ENCODE measurements around the gene ZSWIM6. TPM values are rescaled to one million over a fixed set of nuclear protein-coding genes. Genes with fewer than 3 reads are reported as not detected.

Gene ZSWIM6
- polyA plus RNA-seq, 1 of the 3 experiments (the other 2 are of a cell fraction), result 7.4 TPM

- POLR2A ChIA-PET, result no interaction called here
- H3K4me3 ChIP-seq (ENCODE audit: low read depth in 2 of 2, low read length in 1 of 2), result no peak overlapping the region
- H3K9me3 ChIP-seq, result no peaks in the 10 kb centered on the region
- no peak overlapping the region for H3K27ac ChIP-seq (ENCODE audit: low read depth in 2 of 2, low read length in 1 of 2)
- no peak overlapping the region for H3K9ac ChIP-seq
- H3K36me3 ChIP-seq (replicated peaks in 1 of 2; ENCODE audit: control insufficient read depth in 1 of 2, insufficient read depth in 2 of 2, low read length in 1 of 2), result no peaks in the 10 kb centered on the region
- H3K4me2 ChIP-seq, result no peak overlapping the region
- H3F3A ChIP-seq (replicated peaks; ENCODE audit: insufficient read depth), result no peaks in the 10 kb centered on the region
- TF ChIP-seq CHD2 (IDR thresholded peaks at IDR 0.05; ENCODE audit: low read length, partially characterized antibody) (no peak), TEAD4 (IDR thresholded peaks at IDR 0.05; ENCODE audit: borderline replicate concordance, insufficient read depth) (no peak), GABPA (IDR thresholded peaks at IDR 0.05; ENCODE audit: low read depth) (no peak)
- H3K4me1 ChIP-seq (ENCODE audit: control insufficient read depth in 1 of 2, insufficient read depth in 2 of 2, low read depth in 1 of 2, low read length in 1 of 2), result peaks cover 0 to 2% of the 10 kb centered on the region in 2 experiments; a peak in 1 of 4 replicates
- H2AFZ ChIP-seq (ENCODE audit: low read depth), result no peak overlapping the region
- no peaks in the 10 kb centered on the region for H4K20me1 ChIP-seq (ENCODE audit: insufficient read depth)
- DNase-seq, result no peak
- no peaks in the 10 kb centered on the region for H3K9me2 ChIP-seq
- CTCF ChIA-PET, result interaction anchor here (1.1 kb wide), 1 partner anchor 9 kb away, joined by 3 read pairs; no protein-coding TSS in a partner anchor
- H3K27me3 ChIP-seq (ENCODE audit: insufficient read depth), result no peaks in the 10 kb centered on the region
- H3K79me2 ChIP-seq (ENCODE audit: insufficient read depth), result no peaks in the 10 kb centered on the region
- WGBS (ENCODE audit: low lambda C conversion rate), result 88% methylated on average over 5 of the region's 5 CpGs
Measured at GRCh38 chr5:61293873-61294272, 38.2 kb upstream of the ZSWIM6 start.

GRCh38 chr5:61295365-61295764 is 36.7 kb upstream of the ZSWIM6 start:
- H3F3A ChIP-seq (replicated peaks; ENCODE audit: insufficient read depth), result peaks cover under 1% of the 10 kb centered on the region
- H3K9me2 ChIP-seq, result no peaks in the 10 kb centered on the region
- ChIA-PET POLR2A (interaction anchor here (0.6 kb wide), 1 partner anchor 85 kb away, joined by 3 read pairs; no protein-coding TSS in a partner anchor), CTCF (interaction anchor here (1.4 kb wide), 1 partner anchor 14 kb away, joined by 4 read pairs; no protein-coding TSS in a partner anchor)
- H3K4me2 ChIP-seq, result no peak overlapping the region
- no peaks in the 10 kb centered on the region for H3K79me2 ChIP-seq (ENCODE audit: insufficient read depth)
- TF ChIP-seq RAD21 (IDR thresholded peaks at IDR 0.05; ENCODE audit: low read length) (no peak), TAF1 (IDR thresholded peaks at IDR 0.05; ENCODE audit: borderline replicate concordance, low read depth, low read length) (no peak), YY1 (IDR thresholded peaks at IDR 0.05; ENCODE audit: low read depth) (no peak), CHD2 (IDR thresholded peaks at IDR 0.05; ENCODE audit: low read length, partially characterized antibody) (no peak), SIN3A (IDR thresholded peaks at IDR 0.05; ENCODE audit: borderline replicate concordance, low read depth, low read length) (no peak), FOXJ3 (CRISPR knock-in tag; IDR thresholded peaks at IDR 0.05) (no peak), POLR2AphosphoS5 (IDR thresholded peaks at IDR 0.05; ENCODE audit: low read depth, low read length) (no peak), FOSL2 (IDR thresholded peaks at IDR 0.05; ENCODE audit: borderline replicate concordance, low read depth) (no peak), GABPA (IDR thresholded peaks at IDR 0.05; ENCODE audit: low read depth) (no peak), NRF1 (IDR thresholded peaks at IDR 0.05; ENCODE audit: low read depth, low read length) (no peak), RCOR1 (IDR thresholded peaks at IDR 0.05; ENCODE audit: low read length) (no peak), GATA2 (CRISPR knock-in tag; IDR thresholded peaks at IDR 0.05) (no peak), RFX5 (IDR thresholded peaks at IDR 0.05; ENCODE audit: low read length) (no peak), ELF1 (IDR thresholded peaks at IDR 0.05) (no peak), TEAD4 (IDR thresholded peaks at IDR 0.05; ENCODE audit: borderline replicate concordance, insufficient read depth) (no peak)
- TF ChIP-seq, protein P1, sequence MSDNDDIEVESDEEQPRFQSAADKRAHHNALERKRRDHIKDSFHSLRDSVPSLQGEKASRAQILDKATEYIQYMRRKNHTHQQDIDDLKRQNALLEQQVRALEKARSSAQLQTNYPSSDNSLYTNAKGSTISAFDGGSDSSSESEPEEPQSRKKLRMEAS (IDR thresholded peaks at IDR 0.05; ENCODE audit: low read depth), result no peak
- TF ChIP-seq, protein P2, sequence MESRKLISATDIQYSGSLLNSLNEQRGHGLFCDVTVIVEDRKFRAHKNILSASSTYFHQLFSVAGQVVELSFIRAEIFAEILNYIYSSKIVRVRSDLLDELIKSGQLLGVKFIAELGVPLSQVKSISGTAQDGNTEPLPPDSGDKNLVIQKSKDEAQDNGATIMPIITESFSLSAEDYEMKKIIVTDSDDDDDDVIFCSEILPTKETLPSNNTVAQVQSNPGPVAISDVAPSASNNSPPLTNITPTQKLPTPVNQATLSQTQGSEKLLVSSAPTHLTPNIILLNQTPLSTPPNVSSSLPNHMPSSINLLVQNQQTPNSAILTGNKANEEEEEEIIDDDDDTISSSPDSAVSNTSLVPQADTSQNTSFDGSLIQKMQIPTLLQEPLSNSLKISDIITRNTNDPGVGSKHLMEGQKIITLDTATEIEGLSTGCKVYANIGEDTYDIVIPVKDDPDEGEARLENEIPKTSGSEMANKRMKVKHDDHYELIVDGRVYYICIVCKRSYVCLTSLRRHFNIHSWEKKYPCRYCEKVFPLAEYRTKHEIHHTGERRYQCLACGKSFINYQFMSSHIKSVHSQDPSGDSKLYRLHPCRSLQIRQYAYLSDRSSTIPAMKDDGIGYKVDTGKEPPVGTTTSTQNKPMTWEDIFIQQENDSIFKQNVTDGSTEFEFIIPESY (IDR thresholded peaks at IDR 0.05; ENCODE audit: borderline replicate concordance, low read depth), result no peak
- TF ChIP-seq, protein P3, sequence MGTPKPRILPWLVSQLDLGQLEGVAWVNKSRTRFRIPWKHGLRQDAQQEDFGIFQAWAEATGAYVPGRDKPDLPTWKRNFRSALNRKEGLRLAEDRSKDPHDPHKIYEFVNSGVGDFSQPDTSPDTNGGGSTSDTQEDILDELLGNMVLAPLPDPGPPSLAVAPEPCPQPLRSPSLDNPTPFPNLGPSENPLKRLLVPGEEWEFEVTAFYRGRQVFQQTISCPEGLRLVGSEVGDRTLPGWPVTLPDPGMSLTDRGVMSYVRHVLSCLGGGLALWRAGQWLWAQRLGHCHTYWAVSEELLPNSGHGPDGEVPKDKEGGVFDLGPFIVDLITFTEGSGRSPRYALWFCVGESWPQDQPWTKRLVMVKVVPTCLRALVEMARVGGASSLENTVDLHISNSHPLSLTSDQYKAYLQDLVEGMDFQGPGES (IDR thresholded peaks at IDR 0.05; ENCODE audit: low read depth, low read length), result no peak
- no peak overlapping the region for H3K4me3 ChIP-seq (ENCODE audit: low read depth in 2 of 2, low read length in 1 of 2)
- no peak for DNase-seq
- H4K20me1 ChIP-seq (ENCODE audit: insufficient read depth), result no peaks in the 10 kb centered on the region
- H3K9ac ChIP-seq, result no peak overlapping the region
- no peak overlapping the region for H3K27ac ChIP-seq (ENCODE audit: low read depth in 2 of 2, low read length in 1 of 2)
- no peaks in the 10 kb centered on the region for H3K36me3 ChIP-seq (replicated peaks in 1 of 2; ENCODE audit: control insufficient read depth in 1 of 2, insufficient read depth in 2 of 2, low read length in 1 of 2)
- H3K4me1 ChIP-seq (ENCODE audit: control insufficient read depth in 1 of 2, insufficient read depth in 2 of 2, low read depth in 1 of 2, low read length in 1 of 2), result peaks cover under 1 to 2% of the 10 kb centered on the region in 2 experiments; a peak in 1 of 4 replicates
- 95% methylated on average over 2 of the region's 2 CpGs for WGBS (ENCODE audit: low lambda C conversion rate)
- no peak overlapping the region for H2AFZ ChIP-seq (ENCODE audit: low read depth)
- no peaks in the 10 kb centered on the region for H3K9me3 ChIP-seq
- no peaks in the 10 kb centered on the region for H3K27me3 ChIP-seq (ENCODE audit: insufficient read depth)

Measured in SK-N-SH (cell line).